Mesenteric fat pad (tissue), 1 donor: ENCODE results near the gene JTB. TPM values are rescaled to one million over a fixed set of nuclear protein-coding genes. Genes with fewer than 3 reads are reported as not detected.
A peak's percentile ranks its signal among the peaks of the same experiment; 100 is the strongest.

ENCODE experiments used
- DNase-seq: peaks from one replicate; pipeline ENCODE4 v3.0.0-alpha.2; 2020; ENCODE audit warnings: low spot score
- total RNA-seq: library from RNA; stranded (reverse); fragmentation: NEBNext Ultra II Directional; extraction: Animal tissue kit (Norgen Biotek cat#: 25700); gene quantifications from one replicate; pipeline ENCODE4 v1.2.1, GENCODE V29; 2021
- donor health status: DM: yes; HTN: yes; CAD: no.

Gene JTB
- total RNA-seq, 1 donor from 2014 or later, result 102 TPM

- no peak for DNase-seq
Observed at GRCh38 chr1:153956997-153957715, 20.3 kb downstream of the JTB start.

GRCh38 chr1:153954826-153955225 is 22.6 kb downstream of the JTB start:
- no peak for DNase-seq

GRCh38 chr1:153953859-153954365 is 23.6 kb downstream of the JTB start:
- DNase-seq, result no peak

GRCh38 chr1:153951801-153952200 is 25.7 kb downstream of the JTB start:
- DNase-seq, result no peak

- no peak for DNase-seq
Observed at GRCh38 chr1:153951183-153951582, 26.3 kb downstream of the JTB start.

GRCh38 chr1:153946622-153947241 is 30.7 kb downstream of the JTB start, which contains the start of gene DENND4B:
DENND4B (minus strand) TSS chr1:153946718; CDS start chr1:153944374, 2,344 bp downstream.
- DNase-seq, result peak; percentile 97

- DNase-seq, result peak; percentile 97
Observed at GRCh38 chr1:153945795-153946621, 31.5 kb downstream of the JTB start.

GRCh38 chr1:153945131-153945794 is 32.2 kb downstream of the JTB start:
- no peak for DNase-seq

- DNase-seq, result no peak
Observed at GRCh38 chr1:153944827-153945117, 32.7 kb downstream of the JTB start.

- no peak for DNase-seq
Observed at GRCh38 chr1:153944005-153944826, 33.3 kb downstream of the JTB start.

GRCh38 chr1:153942766-153943549 is 34.5 kb downstream of the JTB start:
- DNase-seq, result no peak

GRCh38 chr1:153941826-153942725 is 35.4 kb downstream of the JTB start:
- no peak for DNase-seq

- DNase-seq, result no peak
Observed at GRCh38 chr1:153940756-153941155, 36.7 kb downstream of the JTB start.

- DNase-seq, result no peak
Observed at GRCh38 chr1:153939476-153939875, 38.0 kb downstream of the JTB start.

GRCh38 chr1:153938996-153939395 is 38.5 kb downstream of the JTB start:
- no peak for DNase-seq

GRCh38 chr1:153937331-153937730 is 40.1 kb downstream of the JTB start:
- DNase-seq, result no peak

- no peak for DNase-seq
Observed at GRCh38 chr1:153936011-153936802, 41.3 kb downstream of the JTB start.

GRCh38 chr1:153934746-153935145 is 42.7 kb downstream of the JTB start:
- DNase-seq, result peak; percentile 82
